Stimulated activated naive CD8-positive, alpha-beta T cell treated with anti-CD3 and anti-CD28 coated beads, Interleukin-15, Interleukin-2, amounts not matched to agents 100 ng/mL and 50 ng/mL, for 24 hours (primary cell): ENCODE results near the gene SMOC2.

Experiments
- H3K27ac Mint-ChIP-seq: one replicate; pipeline ENCODE4 v1.8.0; 2021; ENCODE audit warnings: mild to moderate bottlenecking, mixed read lengths
- H3K27me3 Mint-ChIP-seq: one replicate; pipeline ENCODE4 v1.8.0; 2021; ENCODE audit warnings: mixed read lengths
- H3K36me3 Mint-ChIP-seq: one replicate; pipeline ENCODE4 v1.8.0; 2021; ENCODE audit warnings: low read depth, mixed read lengths
- H3K4me1 Mint-ChIP-seq: one replicate; pipeline ENCODE4 v1.8.0; 2021; ENCODE audit warnings: low read depth, mixed read lengths
- H3K4me3 Mint-ChIP-seq: one replicate; pipeline ENCODE4 v1.8.0; 2021; ENCODE audit warnings: mild to moderate bottlenecking, mixed read lengths
- H3K9me3 Mint-ChIP-seq: one replicate; pipeline ENCODE4 v1.8.0; 2021; ENCODE audit warnings: mixed read lengths

Gene SMOC2

DNA sequence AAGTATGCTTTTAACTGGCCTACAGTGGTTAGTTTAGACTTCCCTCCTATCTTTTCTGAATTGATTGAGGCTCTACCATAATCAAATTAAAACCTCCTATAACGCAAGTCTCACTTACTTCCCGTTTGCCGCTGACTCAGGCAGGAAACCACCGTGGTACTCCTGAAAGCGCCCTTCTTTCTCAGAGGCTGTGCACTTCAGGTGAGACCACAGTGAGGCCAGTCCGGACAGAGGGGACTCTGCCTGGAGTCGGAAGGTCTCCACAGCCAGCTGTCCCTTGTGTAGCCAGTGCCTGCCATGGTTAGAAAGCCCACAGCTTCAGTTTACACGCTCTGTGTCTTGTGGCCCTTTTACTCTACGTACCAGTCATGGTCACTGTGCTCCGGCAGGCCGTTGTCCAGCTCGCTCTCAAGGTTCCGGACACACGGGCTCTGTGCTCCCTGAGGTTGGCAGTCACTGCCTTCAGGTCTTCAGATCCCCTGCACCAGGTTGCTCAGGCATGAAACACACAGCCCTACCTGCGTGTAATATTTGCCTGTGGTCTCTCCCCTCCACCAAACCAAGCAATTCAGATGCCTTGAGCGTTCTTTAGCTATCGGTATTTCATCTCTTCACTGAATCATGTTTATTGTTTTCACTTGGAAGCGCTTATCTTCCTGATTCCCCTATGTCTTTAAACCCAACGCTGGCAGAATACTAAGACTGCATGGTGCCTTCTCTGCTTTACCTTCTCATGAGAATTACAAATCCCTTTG, 178.8 kb downstream of the SMOC2 start:
- no peak overlapping the region for H3K4me3 Mint-ChIP-seq
- H3K36me3 Mint-ChIP-seq, result no peaks in the 10 kb centered on the region
- H3K9me3 Mint-ChIP-seq, result peaks cover 13% of the 10 kb centered on the region
- no peaks in the 10 kb centered on the region for H3K27me3 Mint-ChIP-seq
- H3K27ac Mint-ChIP-seq, result no peak overlapping the region
- H3K4me1 Mint-ChIP-seq, result peaks cover 5% of the 10 kb centered on the region

DNA sequence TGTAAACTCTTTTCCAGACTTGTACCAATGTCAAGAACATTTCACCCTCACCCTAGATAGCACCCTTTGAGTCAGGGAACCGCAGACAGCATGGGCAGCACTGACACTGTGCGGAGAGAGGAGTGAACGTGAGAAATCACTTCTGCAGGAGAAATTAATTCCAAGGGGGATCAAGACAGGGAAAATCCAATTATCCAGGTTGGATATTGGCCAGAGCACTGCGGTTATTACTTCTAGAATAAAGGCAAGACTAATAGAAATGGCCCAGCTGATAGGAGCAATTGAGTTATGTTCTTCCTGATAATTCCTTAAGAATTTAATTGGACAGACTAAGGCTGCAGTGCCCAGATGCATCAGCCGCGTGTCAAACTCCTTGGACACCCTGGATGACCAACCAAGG, 179.6 kb downstream of the SMOC2 start:
- peaks cover 5% of the 10 kb centered on the region for H3K4me1 Mint-ChIP-seq
- H3K9me3 Mint-ChIP-seq, result peaks cover 10% of the 10 kb centered on the region
- no peaks in the 10 kb centered on the region for H3K27me3 Mint-ChIP-seq
- no peak overlapping the region for H3K27ac Mint-ChIP-seq
- no peaks in the 10 kb centered on the region for H3K36me3 Mint-ChIP-seq
- no peak overlapping the region for H3K4me3 Mint-ChIP-seq

DNA sequence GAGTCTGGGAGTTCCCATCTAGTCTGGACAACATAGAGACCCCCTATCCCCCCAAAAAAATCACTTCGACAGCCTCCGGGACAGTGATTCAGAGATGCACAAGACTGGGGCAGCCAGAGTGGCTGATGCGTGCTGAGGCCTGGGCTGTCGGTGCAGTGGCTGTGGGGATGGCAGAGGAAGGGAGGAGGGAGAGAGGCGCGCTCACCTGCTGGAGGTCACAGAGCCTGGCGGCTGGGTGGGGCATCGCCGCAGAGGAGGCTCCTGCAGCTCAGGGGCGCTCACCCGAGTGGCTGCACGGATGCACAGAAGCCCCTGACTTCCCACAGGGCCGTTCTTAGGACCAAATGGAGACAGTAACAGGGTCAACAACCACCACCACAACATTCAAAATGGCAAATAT, 182.8 kb downstream of the SMOC2 start:
- H3K36me3 Mint-ChIP-seq, result no peaks in the 10 kb centered on the region

DNA sequence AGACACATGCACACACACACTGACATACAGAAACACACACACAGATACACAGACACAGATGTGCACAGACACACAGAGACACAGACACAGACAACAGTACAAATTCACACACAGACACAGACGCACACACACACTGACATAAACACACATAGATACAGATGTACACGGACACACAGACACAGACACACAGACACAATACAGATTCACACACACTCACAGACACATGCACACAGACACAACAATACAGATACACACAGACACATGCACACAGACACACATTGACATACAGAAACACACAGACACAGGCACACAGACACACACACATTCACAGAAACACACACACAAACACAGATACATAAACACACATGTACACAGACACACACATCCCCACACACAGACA, 183.6 kb downstream of the SMOC2 start:
- Mint-ChIP-seq H3K4me1 (peaks cover 5% of the 10 kb centered on the region), H3K36me3 (no peaks in the 10 kb centered on the region), H3K27ac (no peak overlapping the region), H3K4me3 (no peak overlapping the region), H3K27me3 (no peaks in the 10 kb centered on the region), H3K9me3 (peaks cover 8% of the 10 kb centered on the region)

More for the DNA sequence above, 182.8 kb downstream of the SMOC2 start:
- H3K27me3 Mint-ChIP-seq, result no peaks in the 10 kb centered on the region
- no peak overlapping the region for H3K27ac Mint-ChIP-seq
- H3K9me3 Mint-ChIP-seq, result peaks cover 8% of the 10 kb centered on the region
- H3K4me3 Mint-ChIP-seq, result no peak overlapping the region
- H3K4me1 Mint-ChIP-seq, result peaks cover 5% of the 10 kb centered on the region

DNA sequence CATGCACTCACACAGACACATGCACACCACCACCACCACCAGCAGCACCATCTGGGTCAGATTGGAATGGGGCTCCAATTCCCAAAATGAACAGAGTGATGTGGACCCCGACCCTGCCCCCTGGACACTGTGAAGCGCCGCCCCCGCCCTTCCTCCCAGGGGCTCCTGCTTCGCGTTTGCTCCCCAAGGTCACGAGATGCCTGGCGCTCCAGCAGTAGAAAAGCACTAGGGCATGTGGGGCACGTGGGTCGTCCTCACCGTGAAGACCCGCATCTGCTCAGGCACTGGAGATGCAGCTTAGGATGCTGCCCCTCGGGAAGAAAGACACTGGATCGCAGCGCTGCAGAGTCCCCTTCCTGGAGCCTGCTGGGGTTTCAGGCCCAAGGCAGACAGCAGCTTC, 184.0 kb downstream of the SMOC2 start:
- no peaks in the 10 kb centered on the region for H3K27me3 Mint-ChIP-seq
- peaks cover 8% of the 10 kb centered on the region for H3K9me3 Mint-ChIP-seq
- no peaks in the 10 kb centered on the region for H3K36me3 Mint-ChIP-seq
- H3K27ac Mint-ChIP-seq, result no peak overlapping the region
- peaks cover 3% of the 10 kb centered on the region for H3K4me1 Mint-ChIP-seq
- H3K4me3 Mint-ChIP-seq, result no peak overlapping the region

DNA sequence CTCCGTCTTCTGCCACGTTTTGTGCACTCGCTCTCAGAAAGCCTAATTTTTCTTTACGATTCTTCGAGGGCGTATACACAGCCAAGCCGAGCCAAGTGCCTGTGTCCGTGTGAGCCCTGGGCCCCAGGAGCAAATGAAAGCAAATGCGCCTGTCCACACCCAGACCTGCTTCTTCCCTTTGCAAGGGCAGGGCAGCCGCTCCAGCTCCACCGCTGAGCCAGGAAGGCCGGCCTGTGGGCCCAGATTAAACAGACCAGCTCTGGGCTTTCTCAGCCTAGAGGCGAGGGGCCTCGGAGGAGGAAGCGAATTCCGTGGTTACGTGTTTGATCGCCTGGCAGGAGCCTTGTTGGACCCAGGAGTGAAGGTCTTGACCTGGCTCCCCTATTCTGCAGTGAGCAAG, 184.6 kb downstream of the SMOC2 start:
- Mint-ChIP-seq H3K27me3 (no peaks in the 10 kb centered on the region), H3K4me3 (no peak overlapping the region), H3K27ac (no peak overlapping the region), H3K4me1 (no peaks in the 10 kb centered on the region), H3K9me3 (peaks cover 8% of the 10 kb centered on the region), H3K36me3 (no peaks in the 10 kb centered on the region)

DNA sequence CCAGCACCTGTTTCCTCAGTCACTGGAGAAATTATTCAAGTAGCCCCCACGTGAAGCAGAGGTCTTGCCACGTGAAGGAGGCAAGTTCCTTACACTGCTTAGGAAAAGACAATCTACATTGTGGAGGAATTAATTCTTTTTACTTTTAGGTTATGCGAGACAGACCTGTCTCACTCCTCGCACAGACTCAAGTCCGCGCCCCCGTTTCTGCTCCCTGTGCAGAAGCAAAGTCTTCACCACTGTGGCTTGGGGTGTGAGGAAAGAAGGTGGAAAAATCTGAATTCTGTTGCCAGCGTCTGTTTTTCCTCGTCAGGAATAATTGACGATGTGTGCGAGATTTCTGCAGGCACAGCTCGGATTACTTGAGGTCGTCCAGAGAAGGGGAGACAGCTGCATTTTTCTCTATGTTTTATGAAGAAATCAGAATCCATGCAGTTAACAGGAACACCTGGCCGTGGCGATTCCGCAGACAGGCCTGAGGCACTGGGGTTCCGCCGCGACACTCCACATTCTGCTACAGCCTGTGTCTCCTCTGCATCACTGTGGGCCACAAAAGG, 185.1 kb downstream of the SMOC2 start:
- Mint-ChIP-seq H3K36me3 (no peaks in the 10 kb centered on the region), H3K27me3 (no peaks in the 10 kb centered on the region), H3K27ac (no peak overlapping the region), H3K4me3 (no peak overlapping the region), H3K9me3 (peaks cover 6% of the 10 kb centered on the region), H3K4me1 (no peaks in the 10 kb centered on the region)

DNA sequence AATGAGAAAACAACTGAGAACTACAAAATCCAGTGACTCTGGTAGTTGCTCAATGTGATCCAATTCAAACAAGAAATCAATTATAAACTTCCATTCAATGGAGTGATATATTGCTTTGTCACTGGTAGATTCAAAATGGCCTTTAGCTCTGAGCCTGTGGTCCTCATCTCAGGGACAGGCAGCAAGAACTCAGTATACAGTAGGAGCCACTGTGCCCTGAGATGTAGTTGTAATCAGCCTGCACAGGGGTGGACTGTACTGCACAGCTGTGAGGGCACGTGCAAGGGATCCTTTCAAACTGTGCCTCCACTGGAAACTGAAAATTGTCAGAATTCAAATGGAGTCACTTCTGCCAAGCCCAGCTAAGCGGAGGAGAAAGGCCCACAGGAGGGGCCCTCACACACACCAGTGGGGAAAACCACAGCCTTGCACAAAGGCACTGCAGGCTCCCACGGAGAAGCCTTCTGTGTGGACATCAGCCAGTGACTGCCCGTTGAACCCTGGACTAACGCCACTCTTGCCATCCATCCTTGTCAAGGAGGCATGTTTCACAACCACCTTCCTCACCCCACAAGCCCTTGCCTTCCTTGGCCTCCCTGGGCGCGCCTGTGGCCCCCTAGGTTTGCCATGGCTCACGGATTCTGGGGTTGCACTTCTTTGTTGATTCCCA, 186.7 kb downstream of the SMOC2 start:
- Mint-ChIP-seq H3K36me3 (no peaks in the 10 kb centered on the region), H3K27ac (no peak overlapping the region)

DNA sequence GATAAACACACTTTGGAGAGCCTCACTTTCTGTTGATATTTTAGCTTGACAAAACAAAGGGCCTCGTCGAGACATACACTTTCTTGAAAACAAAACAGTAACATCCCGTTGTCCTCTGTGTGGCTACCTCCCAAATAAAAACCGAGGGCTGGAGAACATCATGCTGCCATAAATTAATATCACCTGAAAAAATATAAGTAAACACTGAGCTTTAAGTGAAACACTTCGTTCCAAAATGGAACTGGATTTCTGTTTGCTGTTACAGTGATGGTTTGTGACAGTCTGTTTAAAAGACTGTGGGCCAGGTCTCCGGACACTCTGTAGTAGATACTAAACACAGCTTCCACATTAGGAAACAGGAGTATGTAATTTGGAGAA, 187.2 kb downstream of the SMOC2 start:
- Mint-ChIP-seq H3K36me3 (no peaks in the 10 kb centered on the region), H3K4me1 (no peaks in the 10 kb centered on the region), H3K4me3 (no peak overlapping the region), H3K27ac (no peak overlapping the region), H3K9me3 (no peaks in the 10 kb centered on the region), H3K27me3 (no peaks in the 10 kb centered on the region)

More for the DNA sequence above, 186.7 kb downstream of the SMOC2 start:
- no peaks in the 10 kb centered on the region for H3K9me3 Mint-ChIP-seq
- H3K4me1 Mint-ChIP-seq, result no peaks in the 10 kb centered on the region
- H3K27me3 Mint-ChIP-seq, result no peaks in the 10 kb centered on the region
- H3K4me3 Mint-ChIP-seq, result no peak overlapping the region

DNA sequence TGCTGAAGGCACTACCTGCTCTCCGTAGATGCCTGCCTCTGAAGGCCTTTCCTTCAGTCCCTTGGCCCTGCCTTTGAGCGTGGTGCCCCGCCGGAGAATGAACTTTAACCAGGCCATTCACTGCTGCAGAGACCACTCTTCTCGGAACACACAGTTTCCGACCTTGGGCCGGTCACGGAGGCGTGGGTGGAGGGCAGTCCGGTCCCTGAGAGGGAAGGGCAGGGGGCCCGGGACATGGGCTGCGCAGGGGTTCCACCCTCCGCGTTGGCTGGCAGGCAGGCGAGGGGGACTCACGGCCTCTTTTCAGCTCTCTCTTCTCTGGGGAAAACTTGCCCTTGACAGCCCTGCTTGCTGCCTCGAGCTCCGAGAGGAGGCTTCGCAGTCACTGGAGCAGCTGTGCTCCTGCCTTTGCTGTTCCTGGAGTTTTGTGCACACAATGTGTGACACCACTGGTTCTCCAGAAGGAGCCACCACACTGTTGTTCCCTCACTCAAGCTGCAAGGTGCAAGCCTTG, 187.8 kb downstream of the SMOC2 start:
- Mint-ChIP-seq H3K27me3 (no peaks in the 10 kb centered on the region), H3K27ac (no peak overlapping the region)

DNA sequence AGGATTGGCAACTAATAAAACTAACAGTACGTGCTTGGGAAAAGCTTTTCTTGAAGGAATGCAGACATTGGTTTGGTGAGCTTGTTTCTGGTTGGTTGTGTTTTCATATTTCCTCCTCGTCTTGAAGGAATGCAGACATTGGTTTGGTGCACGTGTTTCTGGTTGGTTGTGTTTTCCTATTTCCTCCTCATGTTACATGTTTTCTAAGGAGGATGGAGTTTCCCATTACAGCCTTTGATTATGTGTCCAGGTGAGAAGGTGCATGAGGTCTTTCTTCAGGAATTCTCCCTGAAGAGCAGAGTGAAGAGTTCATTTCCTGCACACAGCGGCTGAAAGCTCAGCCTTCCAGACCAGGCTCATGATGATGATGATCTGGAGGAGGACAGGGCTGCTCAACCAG, 190.6 kb downstream of the SMOC2 start:
- Mint-ChIP-seq H3K27me3 (no peaks in the 10 kb centered on the region), H3K4me3 (no peak overlapping the region), H3K27ac (no peak overlapping the region), H3K36me3 (no peaks in the 10 kb centered on the region), H3K4me1 (no peaks in the 10 kb centered on the region), H3K9me3 (no peaks in the 10 kb centered on the region)

More for the DNA sequence above, 187.8 kb downstream of the SMOC2 start:
- Mint-ChIP-seq H3K4me3 (no peak overlapping the region), H3K9me3 (no peaks in the 10 kb centered on the region), H3K4me1 (no peaks in the 10 kb centered on the region), H3K36me3 (no peaks in the 10 kb centered on the region)

DNA sequence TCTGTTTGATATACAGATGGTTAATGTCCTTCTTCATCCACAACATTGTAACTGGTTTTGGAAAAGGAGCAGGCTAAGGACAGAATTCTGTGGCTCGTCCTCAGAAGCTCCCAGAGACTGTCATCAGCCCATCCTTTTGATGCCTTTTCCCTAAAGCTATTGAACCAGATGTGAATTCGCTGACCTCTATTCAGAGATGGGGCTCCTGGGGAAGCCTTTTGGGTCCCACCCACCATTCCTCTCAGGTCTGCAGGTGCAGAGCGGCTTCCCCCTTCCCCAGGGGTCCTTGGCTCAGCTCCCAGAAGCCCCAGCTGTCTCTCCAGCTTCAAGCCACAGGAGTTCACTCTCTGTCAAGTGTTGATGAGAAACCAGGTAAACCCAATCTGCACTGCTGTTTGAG, 191.7 kb downstream of the SMOC2 start:
- H3K4me3 Mint-ChIP-seq, result no peak overlapping the region
- H3K36me3 Mint-ChIP-seq, result no peaks in the 10 kb centered on the region
- H3K27me3 Mint-ChIP-seq, result no peaks in the 10 kb centered on the region
- no peaks in the 10 kb centered on the region for H3K4me1 Mint-ChIP-seq
- H3K9me3 Mint-ChIP-seq, result no peaks in the 10 kb centered on the region
- no peak overlapping the region for H3K27ac Mint-ChIP-seq

DNA sequence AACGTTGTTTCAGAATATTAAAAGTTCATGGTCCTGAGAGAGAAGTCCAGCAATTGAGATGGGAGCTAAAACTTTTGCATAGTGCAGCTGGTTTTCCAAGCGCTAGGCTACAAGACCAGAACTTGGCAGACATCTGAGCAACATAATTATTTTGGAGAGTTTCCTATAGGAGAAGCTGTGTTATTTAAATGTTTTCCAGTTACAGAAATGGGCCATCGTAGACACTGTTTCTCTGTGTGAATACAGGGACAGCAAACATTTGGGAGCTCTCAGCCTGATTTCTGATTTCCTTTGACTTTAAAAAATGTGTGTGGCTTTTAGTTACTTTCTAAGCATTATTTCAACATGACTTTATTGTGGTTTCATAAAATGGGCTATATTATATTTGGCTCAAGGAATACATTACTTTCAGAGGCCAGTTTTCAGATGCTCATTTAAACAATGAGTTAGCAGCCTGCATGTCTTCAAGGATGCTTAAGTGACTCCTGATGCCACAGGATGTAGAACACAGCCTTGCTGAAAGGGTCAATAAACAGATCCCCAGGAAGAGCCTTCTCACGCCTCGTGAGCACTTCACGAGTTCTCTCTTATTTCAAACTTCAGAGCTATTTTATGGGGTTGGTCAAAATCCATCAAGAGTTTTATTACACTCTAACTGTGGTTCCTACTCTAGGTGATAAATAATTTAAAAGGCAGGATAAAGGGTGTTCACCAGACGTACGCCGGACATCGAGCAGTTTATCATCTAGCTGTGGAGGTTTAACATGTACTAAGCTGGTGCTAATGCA, 193.8 kb downstream of the SMOC2 start:
- H3K4me3 Mint-ChIP-seq, result no peak overlapping the region
- no peak overlapping the region for H3K27ac Mint-ChIP-seq
- no peaks in the 10 kb centered on the region for H3K4me1 Mint-ChIP-seq
- peaks cover 7% of the 10 kb centered on the region for H3K27me3 Mint-ChIP-seq
- H3K9me3 Mint-ChIP-seq, result no peaks in the 10 kb centered on the region
- H3K36me3 Mint-ChIP-seq, result no peaks in the 10 kb centered on the region

DNA sequence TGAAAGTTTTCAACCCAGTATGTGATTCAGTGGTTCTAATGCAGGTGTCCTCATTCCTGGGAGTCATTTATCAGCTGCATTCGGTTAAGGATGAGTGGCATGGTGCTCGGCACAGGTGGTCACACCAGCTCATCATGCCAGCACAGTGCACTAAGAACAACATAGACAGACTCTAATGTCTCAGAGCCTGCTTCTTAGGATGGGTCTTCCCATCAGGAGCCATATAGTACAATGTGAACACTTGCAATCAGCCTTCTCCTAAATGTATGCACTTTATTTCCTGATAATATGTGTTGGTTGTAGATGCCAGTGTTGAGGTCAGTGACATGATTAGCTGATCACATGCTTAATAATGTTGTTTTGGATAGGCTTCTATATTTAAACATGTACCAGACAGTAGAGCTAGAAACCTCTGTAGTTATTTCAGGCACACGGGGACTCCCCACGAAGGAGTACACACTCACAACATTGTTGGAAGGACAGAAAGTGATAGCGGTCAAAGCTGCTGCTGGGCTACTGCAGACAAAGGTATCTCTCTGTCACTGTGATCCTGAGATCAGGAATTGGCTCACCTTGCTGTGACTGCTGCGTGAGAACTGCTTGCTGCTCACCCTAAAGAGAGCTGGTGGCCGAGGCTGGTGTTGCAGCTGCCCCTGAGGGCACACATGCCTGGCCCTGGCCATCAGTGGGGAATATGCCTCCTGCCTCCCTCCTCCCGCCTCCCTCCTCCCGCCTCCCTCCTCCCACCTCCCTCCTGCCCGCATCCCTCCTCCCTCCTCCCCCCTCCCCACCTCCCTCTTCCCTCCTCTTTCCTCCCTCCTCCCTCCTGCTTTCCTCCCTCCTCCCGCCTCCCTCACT, 195.4 kb downstream of the SMOC2 start:
- Mint-ChIP-seq H3K4me1 (no peaks in the 10 kb centered on the region), H3K27ac (no peak overlapping the region), H3K4me3 (no peak overlapping the region), H3K9me3 (no peaks in the 10 kb centered on the region), H3K36me3 (no peaks in the 10 kb centered on the region), H3K27me3 (peaks cover 7% of the 10 kb centered on the region)
